HG03432 (cell line): Measurements from ENCODE around the gene KCNK10.

Experiments used
- ATAC-seq: cut with Tn5 transposase; IDR thresholded peaks from one replicate; pipeline ENCODE4 v1.9.1; 2021; ENCODE audit warnings: mild to moderate bottlenecking, moderate library complexity; ENCODE audit not compliant: unreplicated experiment

The KCNK10 gene

GRCh38 chr14:88321692-88322503, 1.2 kb downstream of the KCNK10 start:
- ATAC-seq, result no peak

DNA sequence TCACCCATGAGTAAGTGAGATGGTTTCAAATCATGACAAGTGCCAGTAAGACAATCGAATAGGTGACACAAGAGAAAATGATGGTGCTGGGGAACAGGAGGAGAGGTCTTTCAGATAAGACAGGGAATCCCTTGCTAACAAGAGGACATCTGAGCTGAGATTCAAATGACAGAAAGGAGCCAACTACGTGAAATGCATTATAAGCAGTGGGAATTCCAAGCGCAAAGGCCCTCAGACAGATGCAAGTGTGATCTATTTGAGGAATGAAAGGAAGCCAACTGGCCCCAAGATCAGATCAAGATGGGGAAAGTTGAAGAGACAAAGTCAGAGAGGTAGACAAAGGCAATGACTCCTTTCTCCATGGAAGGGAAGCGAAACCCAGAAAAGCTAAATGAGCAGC, 4.7 kb downstream of the KCNK10 start:
- ATAC-seq, result no peak

- ATAC-seq, result no peak
Observed at GRCh38 chr14:88316521-88316920, 6.5 kb downstream of the KCNK10 start.

DNA sequence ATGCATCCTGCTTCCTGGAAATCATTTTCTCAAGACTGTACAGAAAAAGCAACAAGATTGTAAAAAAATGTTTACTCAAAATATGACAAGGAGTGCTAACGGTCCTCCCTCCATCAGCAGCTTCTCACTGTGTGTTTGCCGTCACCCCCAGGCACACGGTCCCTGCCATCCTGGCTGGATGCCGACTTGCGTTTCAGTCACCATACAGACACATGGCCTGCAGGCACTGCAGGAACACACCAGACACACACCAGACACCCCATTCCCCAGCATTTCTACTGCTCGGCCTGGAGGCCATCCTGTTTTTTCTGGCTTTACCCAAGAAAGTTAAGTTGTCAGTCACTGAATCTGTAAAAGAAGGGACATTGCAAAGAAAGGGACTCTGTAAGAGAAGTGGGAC, 10.8 kb downstream of the KCNK10 start:
- no peak for ATAC-seq

- no peak for ATAC-seq
Observed at GRCh38 chr14:88311780-88312179, 11.3 kb downstream of the KCNK10 start.

GRCh38 chr14:88310449-88310848, 12.6 kb downstream of the KCNK10 start:
- ATAC-seq, result no peak

- no peak for ATAC-seq
Observed at GRCh38 chr14:88310021-88310420, 13.0 kb downstream of the KCNK10 start.

DNA sequence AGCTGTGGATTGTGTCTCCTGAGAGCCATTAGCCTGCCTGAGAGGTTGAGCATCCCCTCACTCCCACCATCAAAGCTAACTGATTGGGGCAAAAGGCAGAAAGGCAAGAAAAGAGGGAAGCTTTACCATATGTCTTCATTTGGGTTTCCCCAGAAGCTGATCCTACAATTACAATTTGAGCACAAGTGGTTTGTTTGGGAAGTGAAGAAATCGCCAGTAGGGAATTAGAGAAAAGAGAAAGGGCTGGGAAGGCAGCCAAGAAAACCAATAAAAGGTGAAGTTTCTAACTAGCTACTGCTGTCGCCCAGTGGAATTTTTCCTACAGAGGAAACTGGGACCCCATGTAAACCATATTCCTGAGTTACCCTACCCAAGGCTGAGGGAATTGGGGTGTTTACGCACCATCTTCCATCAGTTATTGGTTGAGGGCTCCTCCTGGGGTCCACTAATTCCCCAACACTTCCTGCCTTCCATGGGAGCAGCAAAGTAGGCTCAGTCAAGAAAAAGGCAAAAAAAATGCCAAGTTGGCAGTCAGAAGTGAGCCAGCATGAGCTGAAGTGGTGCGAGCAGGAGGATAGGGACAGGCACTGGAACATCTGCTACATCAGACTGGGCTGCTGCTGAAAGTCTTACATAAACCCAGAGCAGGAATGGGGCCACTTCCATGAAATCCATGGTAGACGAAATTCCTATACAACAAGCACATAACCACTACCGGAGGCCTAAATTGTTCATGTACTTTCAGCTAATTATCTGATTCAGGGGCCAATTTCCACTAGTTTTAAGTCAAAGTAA, 17.3 kb downstream of the KCNK10 start:
- ATAC-seq, result no peak

- ATAC-seq, result no peak
Observed at GRCh38 chr14:88303041-88303440, 20.0 kb downstream of the KCNK10 start.

GRCh38 chr14:88301381-88301780, 21.7 kb downstream of the KCNK10 start:
- no peak for ATAC-seq

- no peak for ATAC-seq
Observed at GRCh38 chr14:88300817-88301216, 22.3 kb downstream of the KCNK10 start.

DNA sequence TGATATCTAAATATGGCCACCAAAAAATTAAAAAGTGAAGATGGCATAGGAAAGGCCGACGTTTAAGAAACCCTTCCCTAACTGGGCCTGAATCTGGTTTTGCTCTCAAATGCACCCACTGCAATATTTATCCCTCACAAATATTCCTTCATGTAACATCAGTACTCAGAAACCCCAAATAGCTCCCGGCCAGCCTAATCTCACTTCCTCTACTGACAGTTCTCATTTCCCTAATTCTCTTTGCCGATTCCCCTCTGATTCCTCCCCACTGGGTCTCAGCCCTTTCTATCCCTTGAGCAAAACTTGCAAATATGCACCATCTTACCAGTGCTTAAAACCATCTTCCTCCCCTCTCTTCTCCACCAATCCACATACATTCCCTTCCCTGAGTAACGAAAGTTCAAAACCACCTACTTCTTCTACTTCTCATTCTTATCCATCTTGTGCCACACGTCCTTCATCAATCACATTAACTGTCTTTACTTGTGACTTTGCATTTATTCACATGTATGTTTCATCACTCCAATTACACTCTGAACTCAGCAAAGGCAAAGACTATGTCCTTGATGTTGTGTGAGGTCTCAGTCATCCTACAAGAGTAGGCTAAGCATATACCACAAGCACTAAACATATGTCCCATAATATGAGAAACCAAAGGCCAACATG, 23.1 kb downstream of the KCNK10 start:
- ATAC-seq, result peak; percentile 61

- no peak for ATAC-seq
Observed at GRCh38 chr14:88297306-88297705, 25.8 kb downstream of the KCNK10 start.

DNA sequence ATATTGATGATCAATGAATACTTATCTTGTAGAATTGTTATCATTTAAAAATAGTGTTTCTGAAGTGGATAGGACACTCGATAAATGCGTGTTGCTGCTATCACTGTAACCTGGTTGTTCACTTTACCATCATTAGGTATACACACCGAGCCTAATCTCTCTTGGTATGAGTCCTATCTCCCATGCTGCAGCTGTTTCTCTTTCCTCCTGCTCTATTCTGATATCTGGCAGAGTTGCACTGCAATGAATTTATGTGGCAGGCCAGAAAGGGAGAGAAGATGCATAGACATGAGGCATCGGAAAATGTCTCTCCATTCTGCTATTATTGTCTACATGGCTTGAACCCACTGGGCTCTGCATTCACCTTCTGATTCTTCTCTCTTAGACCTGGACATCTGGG, 26.7 kb downstream of the KCNK10 start:
- ATAC-seq, result no peak

DNA sequence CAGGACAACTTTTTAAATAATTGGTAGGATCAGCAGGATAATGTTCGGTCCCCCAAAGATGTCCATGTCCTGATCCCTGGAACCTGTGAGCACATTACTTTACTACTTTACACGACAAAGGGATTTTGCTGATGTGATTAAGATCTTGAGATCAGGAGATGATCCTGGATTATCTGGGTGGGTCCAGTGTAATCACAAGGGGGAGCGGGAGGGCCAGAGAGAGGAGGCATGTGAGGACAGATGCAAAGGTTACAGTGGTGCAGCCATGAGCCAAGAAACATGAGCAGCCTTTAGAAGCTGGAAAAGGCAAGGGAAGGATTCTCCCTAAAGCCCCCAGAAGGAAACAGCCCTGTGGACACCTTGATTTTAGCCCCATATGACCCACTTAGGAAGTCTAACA, 33.1 kb downstream of the KCNK10 start:
- ATAC-seq, result no peak

GRCh38 chr14:88289234-88289633, 33.8 kb downstream of the KCNK10 start:
- no peak for ATAC-seq

DNA sequence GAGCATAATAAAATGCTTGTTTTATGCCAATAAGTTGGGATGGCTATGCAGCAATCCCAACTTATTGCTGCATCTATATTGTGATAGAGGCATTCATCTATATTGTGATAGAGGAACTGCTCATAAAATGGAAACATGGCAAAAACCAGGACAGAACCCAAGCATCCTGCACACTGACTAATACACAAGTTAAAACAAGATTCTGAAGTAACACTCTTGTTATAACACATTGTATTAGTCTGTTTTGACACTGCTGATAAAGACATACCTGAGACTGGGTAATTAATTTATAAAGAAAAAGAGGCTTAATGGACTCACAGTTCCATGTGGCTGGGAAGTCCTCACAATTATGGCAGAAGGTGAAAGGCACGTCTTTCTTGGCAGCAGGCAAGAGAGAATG, 36.8 kb downstream of the KCNK10 start:
- no peak for ATAC-seq

GRCh38 chr14:88281447-88281846, 41.6 kb downstream of the KCNK10 start:
- no peak for ATAC-seq

- no peak for ATAC-seq
Observed at GRCh38 chr14:88276923-88277596, 46.0 kb downstream of the KCNK10 start.

DNA sequence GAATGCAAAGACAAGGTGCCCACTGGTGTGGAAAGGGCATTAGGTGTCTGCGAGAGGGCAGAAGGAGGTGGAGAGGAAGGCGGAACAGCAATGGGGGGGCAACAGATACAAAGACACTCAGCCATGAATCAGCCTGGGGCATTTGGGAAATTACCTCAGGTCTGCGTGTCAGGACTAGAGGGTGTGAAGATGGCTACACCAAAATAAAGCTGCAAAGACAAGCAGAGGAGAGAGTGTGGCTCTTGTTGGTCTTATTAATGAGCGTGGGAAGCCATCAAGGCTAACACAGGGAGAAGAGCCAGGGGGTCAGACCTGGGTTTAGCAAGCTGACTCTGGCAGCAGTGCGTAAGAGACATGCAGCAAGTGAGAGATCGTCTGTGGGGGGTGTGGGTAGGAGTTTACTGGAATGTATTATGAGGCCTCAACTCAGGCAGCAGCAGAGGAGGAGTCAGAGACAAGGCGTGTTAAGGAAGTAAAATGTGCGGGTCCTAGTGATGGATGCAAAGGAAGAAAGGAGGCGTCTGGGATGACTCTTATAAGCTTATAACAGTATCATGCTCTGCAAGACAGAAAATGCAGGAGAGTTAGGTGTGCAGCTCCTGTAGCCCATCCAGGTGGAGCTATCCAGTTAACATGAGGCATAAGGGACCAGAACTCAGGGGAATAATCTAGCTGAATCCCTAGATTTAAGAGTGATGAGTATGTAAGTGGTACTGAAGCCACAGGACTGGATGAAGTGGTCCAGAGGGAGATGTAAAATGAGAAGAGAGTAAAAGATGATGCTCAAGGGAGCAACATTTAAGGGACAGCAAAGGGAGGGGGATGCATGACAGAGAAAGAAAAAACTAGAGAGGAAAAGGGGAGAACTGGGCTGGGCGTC, 50.4 kb downstream of the KCNK10 start:
- ATAC-seq, result no peak
